Mucosa of gallbladder (tissue), 1 donor: ENCODE measurements around the gene PHF24. TPM values are rescaled to one million over a fixed set of nuclear protein-coding genes. Genes with fewer than 3 reads are reported as not detected.
"Not testable (repeated sequence)": the region's sequence is repeated elsewhere in the genome, so short reads cannot be mapped to it uniquely, and the experiment has no call there.

Source experiments
- DNase-seq: peaks from one replicate; pipeline ENCODE4 v3.0.0-alpha.2; 2020; ENCODE audit warnings: low spot score
- total RNA-seq: library from RNA; stranded (reverse); gene quantifications from one replicate; pipeline ENCODE4 v1.2.1, GENCODE V29; 2021
- donor health status: DM: no; HTN: no; CAD: no.

The PHF24 gene
- total RNA-seq, 1 donor from 2014 or later, result 0.29 TPM

DNA sequence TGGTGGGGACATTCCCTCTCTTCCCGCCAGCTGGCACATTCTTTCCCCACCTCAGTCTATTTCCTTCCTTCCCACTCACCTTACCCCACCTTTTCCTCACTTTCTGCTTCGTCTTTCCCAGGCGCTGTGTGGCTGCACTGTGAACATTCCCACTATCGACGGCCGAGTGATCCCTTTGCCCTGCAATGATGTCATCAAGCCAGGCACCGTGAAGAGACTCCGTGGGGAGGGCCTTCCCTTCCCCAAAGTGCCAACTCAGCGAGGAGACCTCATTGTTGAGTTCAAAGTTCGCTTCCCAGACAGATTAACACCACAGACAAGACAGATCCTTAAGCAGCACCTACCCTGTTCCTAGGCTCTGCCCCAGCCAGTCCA lies 38.8 kb downstream of the PHF24 start:
- peak; percentile 66 for DNase-seq

DNA sequence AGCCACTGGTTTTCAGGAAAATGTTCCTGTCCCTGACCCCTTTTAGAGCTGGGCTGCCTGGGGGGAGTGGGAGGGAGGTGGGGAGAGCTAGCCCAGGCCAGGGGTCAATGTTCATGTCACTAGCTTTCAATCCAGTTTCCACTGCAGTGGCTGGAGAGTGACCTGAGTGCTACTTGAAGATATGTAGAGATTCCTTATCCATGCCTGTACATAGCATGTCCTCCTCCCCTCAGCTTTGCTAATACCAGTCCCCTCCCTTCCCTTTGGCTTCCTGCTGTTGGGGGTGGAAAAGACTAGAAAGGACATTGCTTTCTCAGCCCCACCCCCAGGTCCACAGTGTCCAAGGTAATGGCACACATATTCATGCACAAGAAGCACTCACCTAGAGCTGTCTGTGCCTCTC lies 39.3 kb downstream of the PHF24 start:
- no peak for DNase-seq

DNA sequence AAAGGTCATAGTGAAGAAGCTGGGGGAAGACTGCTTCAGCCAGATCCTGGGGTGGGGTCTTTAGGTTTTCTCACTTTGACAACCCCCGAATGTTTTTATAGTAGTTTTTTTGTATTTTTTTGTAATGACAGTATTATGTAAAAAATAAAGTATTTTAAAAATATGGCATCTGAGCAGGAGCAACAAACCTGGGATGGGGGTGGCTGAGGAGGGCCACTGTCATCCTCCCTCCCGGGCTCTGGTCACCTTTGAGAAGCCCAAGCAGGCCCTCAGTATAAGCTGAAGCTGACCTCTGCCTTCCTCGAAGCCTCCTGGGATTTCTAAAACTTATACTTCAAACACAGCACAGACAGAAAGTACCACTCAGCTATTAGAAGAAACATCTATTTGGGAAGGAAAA lies 40.2 kb downstream of the PHF24 start:
- no peak for DNase-seq

DNA sequence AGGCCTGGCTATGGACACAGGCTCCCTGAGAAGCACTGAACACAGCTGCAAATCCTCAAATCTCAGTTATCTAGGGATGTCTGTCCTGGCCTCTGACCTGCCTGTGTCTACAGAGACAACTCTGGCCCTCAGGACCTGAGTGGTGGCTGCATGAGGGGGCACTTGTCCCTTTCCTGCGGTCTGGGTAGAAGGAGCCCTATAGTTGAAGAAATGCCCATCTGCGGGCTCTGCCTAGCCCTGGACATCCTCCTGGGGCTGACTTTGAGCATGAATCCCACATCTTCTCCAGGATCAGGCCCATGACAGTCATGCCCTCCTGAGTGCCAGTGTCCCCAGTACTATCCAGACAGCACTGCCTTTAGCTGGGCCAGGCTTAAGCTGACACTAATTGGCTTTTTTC lies 41.5 kb downstream of the PHF24 start:
- DNase-seq, result no peak

DNA sequence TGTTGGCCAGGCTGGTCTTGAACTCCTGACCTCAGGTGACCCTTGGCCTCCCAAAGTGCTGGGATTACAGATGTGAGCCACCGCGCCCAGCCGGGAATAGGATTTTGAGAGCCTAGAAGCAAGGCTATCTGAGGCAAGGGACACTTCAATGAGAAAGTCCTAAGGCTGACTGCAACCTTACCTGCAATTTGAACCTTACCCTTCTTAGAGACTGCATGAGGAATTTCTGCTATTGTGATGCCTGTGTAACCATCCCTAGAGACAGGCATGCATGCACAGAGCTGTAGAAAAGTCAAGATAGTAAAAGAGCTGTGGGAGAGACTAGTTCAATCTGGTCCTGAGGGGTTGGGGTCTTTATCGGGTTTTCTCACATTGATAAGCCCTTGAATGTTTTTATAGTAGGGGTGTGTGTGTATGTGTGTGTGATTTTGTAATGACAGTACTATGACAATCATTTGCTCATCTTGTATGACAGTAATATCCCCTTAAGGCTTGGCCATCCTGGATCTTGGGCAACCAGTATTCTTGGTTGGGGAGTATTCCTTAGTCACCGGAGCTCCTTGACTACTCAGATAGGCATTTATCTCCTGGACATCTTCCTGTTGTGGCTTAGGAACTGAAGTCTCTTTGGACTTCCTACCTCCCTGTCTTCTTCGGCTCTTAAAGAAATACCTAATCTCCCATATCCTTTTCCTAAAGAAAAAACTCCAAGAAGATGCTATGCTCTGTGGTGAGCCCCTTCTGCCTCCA lies 42.6 kb downstream of the PHF24 start:
- no peak for DNase-seq

DNA sequence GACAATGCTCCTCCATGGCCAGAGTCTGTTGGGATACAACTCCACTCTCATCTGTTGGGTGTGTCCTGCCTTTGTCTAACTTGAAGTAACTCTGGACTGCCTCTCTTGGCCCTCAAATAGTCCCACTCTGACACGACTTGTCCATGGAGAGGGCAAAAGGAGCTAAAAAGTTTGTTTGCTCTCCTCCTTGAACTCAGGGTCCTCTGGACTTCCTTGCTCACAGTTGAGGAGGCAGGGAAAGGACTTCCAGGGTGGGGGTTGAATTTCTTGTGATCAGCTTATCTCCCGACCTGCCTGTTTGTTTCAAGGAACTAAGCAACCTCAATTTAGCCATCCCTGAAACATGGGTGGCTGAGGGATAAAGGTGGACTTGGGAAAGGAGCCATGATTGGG lies 43.2 kb downstream of the PHF24 start:
- no peak for DNase-seq

DNA sequence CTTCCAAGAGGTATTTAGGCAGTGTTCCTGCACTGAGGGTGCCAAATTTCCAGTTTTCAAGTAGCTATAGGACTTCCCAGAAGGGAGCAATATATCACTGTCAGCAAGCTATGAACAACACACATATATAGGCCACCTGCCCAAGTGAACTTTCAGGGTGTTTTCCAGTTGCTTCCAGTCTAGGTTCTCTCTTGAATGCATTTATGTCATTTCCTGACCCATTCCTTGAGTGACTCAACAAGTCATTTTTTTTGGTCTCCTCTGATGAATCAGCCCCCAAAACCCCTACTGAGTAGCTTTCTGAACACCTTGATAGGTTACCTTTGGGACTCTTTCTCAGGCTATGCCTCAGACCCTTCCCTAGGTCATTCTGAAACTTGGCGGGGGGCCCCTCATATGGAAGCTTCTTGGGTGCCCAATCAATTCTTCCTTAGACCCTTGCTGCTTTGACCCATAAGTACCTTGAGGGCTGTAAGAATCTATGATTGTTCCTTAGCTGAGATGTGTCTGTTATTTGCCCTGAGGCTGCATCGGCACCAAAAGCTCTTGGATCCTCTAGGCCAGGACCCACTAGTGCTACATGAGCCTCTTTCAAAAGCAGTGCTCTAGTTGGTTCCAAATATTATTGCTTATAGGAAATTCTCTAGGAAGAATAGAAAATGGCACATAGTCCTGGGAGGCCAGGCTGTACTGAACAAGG lies 43.9 kb downstream of the PHF24 start:
- DNase-seq, result no peak

DNA sequence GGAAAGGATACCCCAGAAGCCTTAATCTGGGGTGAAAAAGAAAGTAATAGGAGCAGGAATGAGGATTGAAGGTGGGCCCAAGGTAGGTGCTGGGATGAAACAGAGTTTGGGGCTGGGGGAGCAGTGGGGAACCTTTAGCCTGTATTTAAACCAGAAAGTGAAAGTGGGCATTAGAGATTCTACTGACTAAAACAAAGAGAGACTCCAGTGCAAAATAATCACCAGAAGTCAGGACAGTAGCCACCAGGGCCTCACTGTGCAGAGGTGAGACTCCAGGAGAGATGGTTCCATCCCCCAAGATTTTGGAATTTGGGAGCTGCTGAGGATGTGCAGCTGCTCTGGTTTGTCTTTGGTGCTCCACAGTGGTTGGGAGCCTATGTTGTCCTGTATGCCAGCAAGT lies 44.5 kb downstream of the PHF24 start:
- DNase-seq, result no peak

DNA sequence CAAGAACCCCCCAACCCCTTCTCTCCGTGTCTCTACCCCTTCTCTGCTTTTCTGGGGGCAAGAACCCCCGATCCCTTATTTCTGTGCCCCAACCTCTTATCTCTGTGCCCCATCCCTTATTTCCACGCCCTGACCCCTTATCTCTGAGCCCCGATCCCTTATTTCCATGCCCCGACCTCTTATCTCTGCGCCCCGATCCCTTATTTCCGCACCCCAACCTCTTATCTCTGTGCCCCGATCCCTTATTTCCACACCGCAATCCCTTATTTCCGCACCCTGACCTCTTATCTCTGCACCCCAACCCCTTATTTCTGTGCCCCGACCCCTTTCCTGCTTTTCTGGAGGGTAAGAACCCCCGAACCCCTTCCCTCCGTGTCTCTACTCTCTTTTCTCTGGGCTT lies 46.2 kb downstream of the PHF24 start:
- not testable (repeated sequence) for DNase-seq

DNA sequence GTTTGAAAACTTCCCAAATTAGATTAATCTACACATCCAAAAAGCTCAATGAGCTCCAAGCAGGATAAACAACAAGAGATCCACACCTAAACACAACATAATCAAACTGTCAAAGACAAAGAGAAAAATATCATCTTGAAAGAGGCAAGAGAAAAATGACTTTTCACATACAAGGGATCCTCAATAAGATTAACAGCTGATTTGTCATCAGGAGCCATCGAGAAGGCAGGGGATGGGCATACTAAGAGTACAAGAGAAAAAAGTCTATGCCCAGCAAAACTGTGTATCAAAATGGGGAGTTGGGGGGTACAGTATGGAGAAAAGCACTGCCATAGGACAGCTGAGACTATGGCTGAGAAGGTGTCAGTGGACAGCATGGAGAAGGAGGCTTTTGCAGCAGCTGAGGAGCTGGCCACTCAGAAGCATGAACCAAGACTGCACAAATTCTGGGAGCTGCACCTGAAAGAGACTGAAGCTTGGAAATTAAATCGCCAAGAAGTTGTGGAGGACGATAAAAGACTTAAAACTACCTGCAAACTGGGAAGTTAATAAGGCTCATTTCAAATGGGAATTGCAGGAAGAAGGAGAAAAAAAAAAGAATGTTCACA lies 52.4 kb downstream of the PHF24 start:
- no peak for DNase-seq

DNA sequence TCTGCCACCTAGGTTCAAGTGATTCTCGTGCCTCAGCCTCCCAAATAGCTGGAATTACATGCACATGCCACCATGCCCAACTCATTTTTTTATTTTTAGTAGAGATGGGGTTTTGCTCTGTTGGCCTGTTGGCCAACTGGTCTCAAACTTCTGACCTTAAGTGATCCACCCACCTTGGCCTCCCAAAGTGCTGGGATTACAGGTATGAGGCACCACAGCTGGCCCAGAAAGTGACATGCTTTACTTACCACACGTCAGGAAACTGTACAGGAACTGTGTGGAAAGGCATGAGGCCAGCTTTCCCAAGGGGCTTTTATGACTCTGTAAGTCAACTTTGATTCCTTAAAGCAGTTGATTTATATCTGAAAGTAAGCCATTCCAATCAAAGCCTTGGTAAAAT lies 56.4 kb downstream of the PHF24 start:
- no peak for DNase-seq

DNA sequence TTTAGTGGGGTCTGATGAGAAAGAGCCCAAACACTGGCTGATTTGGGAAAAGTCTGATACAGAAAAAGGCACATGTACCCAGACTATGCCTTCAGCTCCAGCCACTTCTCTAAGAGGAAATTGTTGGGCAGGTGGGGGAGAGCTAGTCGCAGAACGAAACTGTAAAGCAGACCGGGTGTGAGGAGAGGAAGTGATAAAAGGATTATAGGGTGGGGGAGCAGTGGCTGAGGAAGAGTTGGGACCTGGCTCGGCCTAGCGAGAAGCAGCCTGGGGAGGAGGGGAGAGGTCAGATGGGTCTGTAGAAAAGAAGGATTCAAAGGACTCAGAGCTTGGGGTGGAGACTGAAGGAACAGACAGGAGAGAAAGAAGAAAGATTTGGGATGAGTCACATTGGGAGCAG lies 65.4 kb downstream of the PHF24 start:
- not testable (repeated sequence) for DNase-seq

DNA sequence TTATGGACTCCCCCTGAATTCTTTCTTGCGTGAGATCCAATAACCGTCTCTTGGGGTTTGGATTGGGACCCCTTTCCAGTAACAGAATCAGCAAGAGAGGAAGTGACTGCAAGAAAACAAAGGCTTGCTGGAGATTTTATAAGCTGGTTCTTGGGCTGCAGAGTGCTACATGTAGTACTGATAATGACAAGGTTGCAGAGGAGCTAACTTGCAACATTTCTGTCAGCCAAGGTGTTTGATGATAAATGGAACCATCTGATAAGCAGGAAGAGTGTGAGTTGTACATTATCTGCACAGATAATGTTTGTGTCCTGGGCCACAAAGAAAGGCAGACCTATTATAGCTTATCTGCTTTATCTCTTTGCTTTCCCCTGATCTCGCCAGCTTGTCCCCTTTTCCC lies 68.6 kb downstream of the PHF24 start:
- DNase-seq, result no peak

DNA sequence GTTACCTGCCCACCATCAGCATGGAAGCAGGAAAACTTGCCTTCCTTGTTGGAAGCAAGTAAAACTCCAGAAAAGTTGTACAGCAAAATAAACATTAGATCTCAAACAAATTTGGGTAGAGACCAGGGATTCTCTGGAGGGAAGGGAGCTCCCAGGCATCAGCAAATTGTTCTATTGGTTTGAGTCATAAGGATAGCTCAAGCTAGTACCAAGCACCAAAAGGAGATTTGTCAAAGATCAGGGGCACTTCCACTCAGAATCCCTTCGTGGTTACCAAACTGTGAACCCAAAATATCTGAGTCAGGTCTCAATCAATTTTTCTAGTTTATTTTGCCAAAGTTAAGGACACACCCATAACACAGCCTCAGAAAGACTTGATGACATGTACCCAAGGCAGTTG lies 69.3 kb downstream of the PHF24 start:
- no peak for DNase-seq

DNA sequence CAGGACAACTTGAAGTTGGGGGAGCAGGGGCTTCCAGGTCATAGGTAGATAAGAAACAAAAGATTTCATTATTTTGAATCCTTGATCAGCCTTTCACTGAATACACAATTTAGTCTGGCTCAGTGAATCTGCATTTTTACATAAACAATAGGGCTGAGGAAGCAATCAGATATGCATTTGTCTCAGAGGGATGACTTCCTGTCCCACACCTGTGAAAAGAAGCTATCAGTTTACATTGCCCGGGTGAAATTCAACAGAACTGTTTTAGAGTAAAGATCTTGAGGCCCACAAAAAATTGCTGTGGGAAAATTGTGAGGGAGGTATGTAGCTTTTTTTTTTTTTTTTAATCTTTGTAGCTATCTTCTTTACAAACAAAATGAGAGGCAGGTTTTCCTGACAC lies 69.8 kb downstream of the PHF24 start:
- no peak for DNase-seq

DNA sequence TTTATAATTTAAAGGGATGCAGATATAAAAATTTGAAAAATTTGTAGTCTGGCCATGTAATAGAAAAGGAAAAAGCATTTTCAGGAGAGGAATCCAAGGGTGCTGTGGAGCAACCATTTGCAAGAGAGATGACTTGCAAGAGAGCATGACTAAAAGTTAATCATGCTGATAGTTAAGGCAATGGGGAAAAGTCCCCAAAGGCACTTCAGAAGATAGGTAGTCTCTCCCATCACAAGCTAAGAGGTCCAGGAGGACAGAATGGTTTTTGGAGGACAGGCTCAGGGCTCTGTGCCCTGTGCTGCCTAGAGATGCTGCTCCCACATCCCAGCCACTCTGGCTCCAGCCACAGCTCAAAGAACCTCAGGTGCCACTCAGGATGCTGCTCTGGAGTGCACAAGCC lies 70.3 kb downstream of the PHF24 start:
- DNase-seq, result no peak

DNA sequence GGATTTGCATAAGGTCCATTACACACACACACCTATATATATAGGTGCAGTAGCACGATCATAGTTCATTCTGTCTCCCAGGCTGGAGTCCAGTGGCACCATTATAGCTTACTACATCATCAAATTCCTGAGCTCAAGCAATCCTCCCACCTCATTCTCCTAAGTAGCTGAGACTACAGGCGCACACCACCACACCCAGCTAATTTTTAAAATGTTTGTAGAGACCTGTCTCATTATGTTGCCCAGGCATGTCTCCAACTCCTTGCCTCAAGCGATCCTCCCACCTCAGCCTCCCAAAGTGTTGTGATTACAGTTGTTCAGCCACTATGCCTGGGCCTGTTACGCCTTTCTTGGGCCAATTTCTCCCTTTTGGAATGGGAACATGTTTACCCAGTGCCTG lies 71.2 kb downstream of the PHF24 start:
- DNase-seq, result no peak

DNA sequence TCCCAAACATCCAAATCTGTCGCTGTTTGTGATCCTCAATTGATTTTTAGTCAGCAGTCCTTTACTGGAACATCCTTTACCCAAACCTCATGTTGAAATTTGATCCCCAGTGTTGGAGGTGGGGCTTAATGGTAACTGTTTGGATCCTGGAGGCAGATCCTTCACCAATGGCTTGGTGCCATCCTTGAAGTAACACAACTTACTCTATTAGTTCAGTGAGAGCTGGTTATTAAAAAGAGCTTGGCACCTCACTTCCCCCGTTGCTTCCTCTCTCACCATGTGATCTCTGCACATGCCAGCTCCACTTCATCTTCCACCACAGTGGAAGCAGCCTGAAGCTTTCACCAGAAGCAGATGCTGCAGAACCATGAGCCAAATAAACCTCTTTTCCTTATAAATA lies 71.8 kb downstream of the PHF24 start:
- DNase-seq, result no peak

Other genes starting within 250 kb of the PHF24 start
- 30.2 TPM for gene CCL21, start 248.1 kb upstream of the PHF24 start, total RNA-seq
- gene DNAJB5, start 31.5 kb downstream of the PHF24 start, total RNA-seq, result 19.7 TPM
- gene VCP, start 114.3 kb downstream of the PHF24 start, total RNA-seq, result 243 TPM
- gene FANCG, start 121.7 kb downstream of the PHF24 start, total RNA-seq, result 17.4 TPM
- 35.9 TPM for gene PIGO, start 138.3 kb downstream of the PHF24 start, total RNA-seq
- gene STOML2, start 144.8 kb downstream of the PHF24 start, total RNA-seq, result 94.9 TPM
- 18.3 TPM for gene ATOSB, start 157.6 kb downstream of the PHF24 start, total RNA-seq
- 59.1 TPM for gene UNC13B, start 203.7 kb downstream of the PHF24 start, total RNA-seq